Right lobe of liver (tissue), 4 donors: ENCODE measurements around the gene TSPO.

Experiments used
- CTCF ChIP-seq, 4 donors: fragments of 200-600 bp in 3 of 4; fragments of 450-650 bp in 1 of 4; IDR thresholded peaks; one replicate each; pipeline versions ENCODE4 v1.5.1 to v1.8.0; 2016 to 2022; ENCODE audit warnings: antibody characterized with exemption in 4 of 4, mild to moderate bottlenecking in 2 of 4
- POLR2A ChIP-seq: fragments of 450-650 bp; IDR thresholded peaks from one replicate; pipeline ENCODE4 v1.6.1; 2017; ENCODE audit warnings: antibody characterized with exemption, mild to moderate bottlenecking
- donor health status: DM: no; HTN: no; CAD: no.
- donor health status: DM: no; HTN: no; CAD: no.
- donor health status: DM: no; HTN: yes; CAD: no.

GRCh38 chr22:43135565-43135964, 15.8 kb upstream of the TSPO start:
- TF ChIP-seq CTCF (IDR thresholded peaks at IDR 0.05) (no peak), POLR2A (no peak)
